OCI-LY7 (cell line): Measurements from ENCODE around the gene AQP9. TPM values are rescaled to one million over a fixed set of nuclear protein-coding genes. Genes with fewer than 3 reads are reported as not detected.

Source experiments
- BruUV-seq: library from RNA; stranded (reverse); fragments of 400-500 nt; replicated peaks from 2 replicates; lab custom pipeline; 2021; lab: Mats Ljungman, UMichigan
- CTCF ChIA-PET: fragments of 300-600 bp; sonication (Branson Sonifier 250); formaldehyde crosslinking; loops from one replicate; lab custom pipeline; 2022; ENCODE audit warnings: antibody characterized with exemption; ENCODE audit not compliant: unreplicated experiment; lab: Charles Lee
- POLR2A ChIA-PET: fragments of 300-600 bp; sonication (Branson Sonifier 250); formaldehyde crosslinking; loops from one replicate; lab custom pipeline; 2022; ENCODE audit warnings: antibody characterized with exemption; lab: Charles Lee
- DNase-seq: peaks from one replicate; pipeline ENCODE4 v3.0.0-alpha.2; 2015; ENCODE audit warnings: low spot score
- H2AFZ ChIP-seq: fragments of 200-600 bp; sonication (generic), shearing (Covaris generic); 2 replicates; pipeline ENCODE4 v1.6.1; 2014; ENCODE audit warnings: mild to moderate bottlenecking, antibody characterized with exemption, low read length, moderate library complexity
- H3K27ac ChIP-seq: fragments of 200-600 bp; sonication (generic); 2 replicates; pipeline ENCODE4 v1.5.1; 2014; ENCODE audit warnings: mixed run types, low read depth, mild to moderate bottlenecking, moderate library complexity, low read length, inconsistent platforms; ENCODE audit not compliant: poor library complexity, severe bottlenecking
- H3K36me3 ChIP-seq: fragments of 200-600 bp; sonication (generic); 2 replicates; pipeline ENCODE4 v1.6.1; 2014; ENCODE audit warnings: mild to moderate bottlenecking, antibody characterized with exemption, low read length, moderate library complexity, mixed read lengths; ENCODE audit not compliant: insufficient read depth
- H3K4me1 ChIP-seq: fragments of 200-600 bp; sonication (generic); 2 replicates; pipeline ENCODE4 v1.5.1; 2014; ENCODE audit warnings: mild to moderate bottlenecking, low read length; ENCODE audit not compliant: insufficient read depth, poor library complexity, severe bottlenecking
- H3K4me2 ChIP-seq: fragments of 200-600 bp; sonication (generic); 2 replicates; pipeline ENCODE4 v1.6.1; 2014; ENCODE audit warnings: mild to moderate bottlenecking, low read length
- H3K4me3 ChIP-seq: fragments of 200-600 bp; sonication (generic); 2 replicates; pipeline ENCODE4 v1.5.1; 2014; ENCODE audit warnings: mild to moderate bottlenecking, low read depth, low read length; ENCODE audit not compliant: poor library complexity, severe bottlenecking
- H3K79me2 ChIP-seq: fragments of 200-600 bp; sonication (generic); 2 replicates; pipeline ENCODE4 v1.6.1; 2016; ENCODE audit warnings: low read depth, mild to moderate bottlenecking, low read length, moderate library complexity, mixed read lengths; ENCODE audit not compliant: insufficient read depth
- H3K9me2 ChIP-seq: fragments of 200-600 bp; sonication (generic); 2 replicates; pipeline ENCODE4 v1.6.1; 2016; ENCODE audit warnings: mild to moderate bottlenecking, low read length, mixed read lengths; ENCODE audit not compliant: insufficient read depth
- H3K9me3 ChIP-seq: fragments of 200-600 bp; sonication (generic); 2 replicates; pipeline ENCODE4 v1.6.1; 2014; ENCODE audit warnings: mild to moderate bottlenecking, mixed run types, low read length, mixed read lengths
- H4K20me1 ChIP-seq: fragments of 200-600 bp; sonication (generic); 2 replicates; pipeline ENCODE4 v1.6.1; 2014; ENCODE audit warnings: mild to moderate bottlenecking, antibody characterized with exemption, low read length, moderate library complexity, mixed read lengths; ENCODE audit not compliant: insufficient read depth
- EZH2phosphoT487 ChIP-seq: fragments of 200-600 bp; sonication (generic); IDR thresholded peaks from 2 replicates; pipeline ENCODE4 v1.6.1; 2018; ENCODE audit warnings: low read depth, borderline replicate concordance, mild to moderate bottlenecking, mixed run types, antibody characterized with exemption, low read length, moderate library complexity, mixed read lengths
- intact Hi-C: fragments of 100-400 bp; cut with micrococcal nuclease; formaldehyde crosslinking; loops from one replicate; pipeline ENCODE4 v1.10.0; 2022; ENCODE audit not compliant: unreplicated experiment
- total RNA-seq, 2 experiments: library from RNA; depleted of rRNA in 1 of 2; stranded (reverse); fragments of >200 nt in 1 of 2; shearing (Covaris generic) in 1 of 2; gene quantifications; 2 replicates each; pipeline ENCODE4 v1.2.3, GENCODE V29; 2014 to 2022
- TF ChIP-seq, protein P1 (sequence below): fragments of 200-600 bp; sonication (generic); conservative IDR thresholded peaks from 2 replicates; pipeline ENCODE4 v1.5.1; 2014; ENCODE audit warnings: mild to moderate bottlenecking, antibody characterized with exemption, low read length, moderate library complexity, mixed read lengths

Gene AQP9
- total RNA-seq, 2 experiments from 2014 or later = not detected

- no peaks in the 10 kb centered on the region for H3K9me2 ChIP-seq
- CTCF ChIA-PET = no interaction called here
- no peaks in the 10 kb centered on the region for H3K9me3 ChIP-seq
- POLR2A ChIA-PET = no interaction called here
- no peak overlapping the region for H3K4me3 ChIP-seq
- no peaks in the 10 kb centered on the region for H3K4me1 ChIP-seq
- no peak overlapping the region for H3K4me2 ChIP-seq
- intact Hi-C loops = no loop called here
- no peak overlapping the region for H2AFZ ChIP-seq
- TF ChIP-seq EZH2phosphoT487 = no peak
- TF ChIP-seq, protein P1, sequence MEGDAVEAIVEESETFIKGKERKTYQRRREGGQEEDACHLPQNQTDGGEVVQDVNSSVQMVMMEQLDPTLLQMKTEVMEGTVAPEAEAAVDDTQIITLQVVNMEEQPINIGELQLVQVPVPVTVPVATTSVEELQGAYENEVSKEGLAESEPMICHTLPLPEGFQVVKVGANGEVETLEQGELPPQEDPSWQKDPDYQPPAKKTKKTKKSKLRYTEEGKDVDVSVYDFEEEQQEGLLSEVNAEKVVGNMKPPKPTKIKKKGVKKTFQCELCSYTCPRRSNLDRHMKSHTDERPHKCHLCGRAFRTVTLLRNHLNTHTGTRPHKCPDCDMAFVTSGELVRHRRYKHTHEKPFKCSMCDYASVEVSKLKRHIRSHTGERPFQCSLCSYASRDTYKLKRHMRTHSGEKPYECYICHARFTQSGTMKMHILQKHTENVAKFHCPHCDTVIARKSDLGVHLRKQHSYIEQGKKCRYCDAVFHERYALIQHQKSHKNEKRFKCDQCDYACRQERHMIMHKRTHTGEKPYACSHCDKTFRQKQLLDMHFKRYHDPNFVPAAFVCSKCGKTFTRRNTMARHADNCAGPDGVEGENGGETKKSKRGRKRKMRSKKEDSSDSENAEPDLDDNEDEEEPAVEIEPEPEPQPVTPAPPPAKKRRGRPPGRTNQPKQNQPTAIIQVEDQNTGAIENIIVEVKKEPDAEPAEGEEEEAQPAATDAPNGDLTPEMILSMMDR = no peak
- no peaks in the 10 kb centered on the region for H3K36me3 ChIP-seq
- H3K79me2 ChIP-seq = no peaks in the 10 kb centered on the region
- DNase-seq = no peak
- H4K20me1 ChIP-seq = no peaks in the 10 kb centered on the region
- BruUV-seq = no TSS peak
- no peak overlapping the region for H3K27ac ChIP-seq
Observed at GRCh38 chr15:58114388-58114787, 23.8 kb upstream of the AQP9 start.

- Histone ChIP-seq H3K4me2 (no peak overlapping the region), H3K79me2 (no peaks in the 10 kb centered on the region), H3K9me2 (no peaks in the 10 kb centered on the region), H4K20me1 (no peaks in the 10 kb centered on the region), H3K9me3 (no peaks in the 10 kb centered on the region), H3K4me1 (no peaks in the 10 kb centered on the region), H3K36me3 (no peaks in the 10 kb centered on the region), H3K4me3 (no peak overlapping the region), H3K27ac (no peak overlapping the region), H2AFZ (no peak overlapping the region)
- no TSS peak for BruUV-seq
- ChIA-PET POLR2A (no interaction called here), CTCF (no interaction called here)
- DNase-seq = no peak
- intact Hi-C loops = no loop called here
- no peak for TF ChIP-seq EZH2phosphoT487
- TF ChIP-seq, protein P1 = no peak
Observed at GRCh38 chr15:58114812-58115211, 23.4 kb upstream of the AQP9 start.

DNA sequence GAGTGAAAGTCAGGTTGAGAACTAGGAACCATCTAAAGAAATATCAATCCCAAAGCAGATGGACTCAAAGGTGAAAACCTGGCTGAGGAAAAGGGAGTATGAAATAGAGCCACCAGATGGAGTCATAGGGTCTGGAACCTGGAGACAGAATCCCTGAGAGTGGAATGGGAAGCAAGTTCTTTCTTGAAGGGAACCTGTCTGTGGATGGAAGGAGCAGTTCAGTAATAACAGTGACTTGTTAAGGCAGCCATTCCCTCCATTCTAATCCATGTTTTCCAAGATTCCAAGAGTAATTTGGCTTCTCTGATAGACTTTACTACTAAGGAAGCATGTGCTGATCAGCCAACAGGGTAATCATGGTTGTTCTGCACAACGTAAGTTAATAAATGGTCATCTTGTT lies 22.5 kb upstream of the AQP9 start:
- H3K27ac ChIP-seq = no peak overlapping the region
- DNase-seq = no peak
- H3K4me2 ChIP-seq = no peak overlapping the region
- CTCF ChIA-PET = no interaction called here
- H2AFZ ChIP-seq = no peak overlapping the region
- POLR2A ChIA-PET = no interaction called here
- TF ChIP-seq EZH2phosphoT487 = no peak
- TF ChIP-seq, protein P1 = no peak
- H3K4me3 ChIP-seq = no peak overlapping the region
- no peaks in the 10 kb centered on the region for H4K20me1 ChIP-seq
- intact Hi-C loops = no loop called here
- no peaks in the 10 kb centered on the region for H3K9me2 ChIP-seq
- no TSS peak for BruUV-seq
- H3K79me2 ChIP-seq = no peaks in the 10 kb centered on the region
- no peaks in the 10 kb centered on the region for H3K9me3 ChIP-seq
- no peaks in the 10 kb centered on the region for H3K4me1 ChIP-seq
- no peaks in the 10 kb centered on the region for H3K36me3 ChIP-seq
